ENCODE data around the gene MBLAC1. TPM values are rescaled to one million over a fixed set of nuclear protein-coding genes. Genes with fewer than 3 reads are reported as not detected.
A peak's percentile ranks its signal among the peaks of the same experiment; 100 is the strongest.

MBLAC1 gene
- total and polyA plus RNA-seq, 4 donors = 1.7 to 2.9 (median 2.1) TPM

- WGBS, 2 donors = 1% methylated on average over 29 to 34 of the region's 34 CpGs
- no peaks in the 10 kb centered on the region for H3K9me3 ChIP-seq (ENCODE audit: control insufficient read depth in 4 of 4, insufficient read depth in 3 of 4, low read length in 3 of 4)
- ATAC-seq (ENCODE audit: insufficient read depth, low FRiP score) (no peak), DNase-seq (peak in 2 of 3 donors; percentile 27 to 33)
- peak overlapping the region; percentile 87 to 89 for H3K9ac ChIP-seq (ENCODE audit: insufficient read depth in 1 of 2, low read length in 2 of 2)
- H3K4me1 ChIP-seq (ENCODE audit: control insufficient read depth in 5 of 5, insufficient read depth in 5 of 5, low read length in 5 of 5) = peaks cover 0 to 20% (median 6%) of the 10 kb centered on the region in 5 donors
- no peak for TF ChIP-seq CTCF (IDR thresholded peaks at IDR 0.05; ENCODE audit: control extremely low read depth, extremely low read depth)
- H3K27ac ChIP-seq (ENCODE audit: low read depth in 1 of 2, low read length in 1 of 2) = peak overlapping the region; percentile 93
- peak overlapping the region; percentile 95 for H3K4me3 ChIP-seq
- H3K27me3 ChIP-seq (ENCODE audit: control insufficient read depth in 3 of 3, insufficient read depth in 3 of 3, low read length in 2 of 3) = no peaks in the 10 kb centered on the region
- peaks cover 9 to 34% (median 19%) of the 10 kb centered on the region in 4 donors for H3K36me3 ChIP-seq (ENCODE audit: control insufficient read depth in 4 of 4, insufficient read depth in 4 of 4, low read length in 4 of 4)
Observed at GRCh38 chr7:100080907-100081534, 45.7 kb upstream of the MBLAC1 start.

GRCh38 chr7:100081535-100082102, 45.1 kb upstream of the MBLAC1 start, which contains the start of gene ZNF3:
Gene ZNF3, minus strand, starts transcription at chr7:100081723. Its CDS starts 4,366 bp downstream, at chr7:100077357.
- peak; percentile 88 for TF ChIP-seq CTCF (IDR thresholded peaks at IDR 0.05; ENCODE audit: control extremely low read depth, extremely low read depth)
- ATAC-seq (ENCODE audit: insufficient read depth, low FRiP score) = peak; percentile 93
- peak within 1 kb of the TSS; percentile 93 for H3K27ac ChIP-seq (ENCODE audit: low read depth in 1 of 2, low read length in 1 of 2)

GRCh38 chr7:100082978-100083377, 43.8 kb upstream of the MBLAC1 start:
- TF ChIP-seq CTCF (IDR thresholded peaks at IDR 0.05; ENCODE audit: control extremely low read depth, extremely low read depth) = no peak
- Histone ChIP-seq H3K4me3 (no peak overlapping the region), H3K27ac (ENCODE audit: low read depth in 1 of 2, low read length in 1 of 2) (peak overlapping the region in 1 of 2 donors; percentile 49), H3K4me1 (ENCODE audit: control insufficient read depth in 5 of 5, insufficient read depth in 5 of 5, low read length in 5 of 5) (peaks cover 0 to 27% (median 6%) of the 10 kb centered on the region in 5 donors), H3K9me3 (ENCODE audit: control insufficient read depth in 4 of 4, insufficient read depth in 3 of 4, low read length in 3 of 4) (no peaks in the 10 kb centered on the region), H3K36me3 (ENCODE audit: control insufficient read depth in 4 of 4, insufficient read depth in 4 of 4, low read length in 4 of 4) (peaks cover 0 to 28% (median 9%) of the 10 kb centered on the region in 4 donors), H3K27me3 (ENCODE audit: control insufficient read depth in 3 of 3, insufficient read depth in 3 of 3, low read length in 2 of 3) (no peaks in the 10 kb centered on the region), H3K9ac (ENCODE audit: insufficient read depth in 1 of 2, low read length in 2 of 2) (no peak overlapping the region)
- no peak for DNase-seq
- WGBS, 2 donors = 51 to 65% methylated on average over 4 of the region's 4 CpGs
- ATAC-seq (ENCODE audit: insufficient read depth, low FRiP score) = no peak

More at GRCh38 chr7:100081535-100082102, 45.1 kb upstream of the MBLAC1 start, which contains the start of gene ZNF3:
- WGBS, 2 donors = 0 to 1% methylated on average over 51 to 55 of the region's 55 CpGs
- DNase-seq = peak; percentile 99 to 100 (median 100)
- peak within 1 kb of the TSS; percentile 87 to 89 for H3K9ac ChIP-seq (ENCODE audit: insufficient read depth in 1 of 2, low read length in 2 of 2)
- H3K9me3 ChIP-seq (ENCODE audit: control insufficient read depth in 4 of 4, insufficient read depth in 3 of 4, low read length in 3 of 4) = no peaks in the 10 kb centered on the region
- H3K27me3 ChIP-seq (ENCODE audit: control insufficient read depth in 3 of 3, insufficient read depth in 3 of 3, low read length in 2 of 3) = no peaks in the 10 kb centered on the region
- peaks cover 0 to 21% (median 6%) of the 10 kb centered on the region in 5 donors for H3K4me1 ChIP-seq (ENCODE audit: control insufficient read depth in 5 of 5, insufficient read depth in 5 of 5, low read length in 5 of 5)
- peaks cover 5 to 32% (median 15%) of the 10 kb centered on the region in 4 donors for H3K36me3 ChIP-seq (ENCODE audit: control insufficient read depth in 4 of 4, insufficient read depth in 4 of 4, low read length in 4 of 4)
- peak within 1 kb of the TSS; percentile 95 for H3K4me3 ChIP-seq
